WTC11 (cell line): Measurements from ENCODE around the gene NDUFS4. TPM values are rescaled to one million over a fixed set of nuclear protein-coding genes. Genes with fewer than 3 reads are reported as not detected.

Experiments used
- ATAC-seq: fragments of 200-7000 bp; cut with Tn5 transposase; 2 replicates; pipeline ENCODE4 v1.10.0; 2021; ENCODE audit warnings: mild to moderate bottlenecking, moderate library complexity
- CTCF ChIA-PET: fragments of 300-600 bp; sonication (Branson Sonifier 250); formaldehyde crosslinking; loops from one replicate; lab custom pipeline; 2021; ENCODE audit warnings: antibody characterized with exemption; lab: Charles Lee
- POLR2A ChIA-PET: fragments of 350-600 bp; sonication (Branson Sonifier 250); formaldehyde crosslinking; loops from one replicate; lab custom pipeline; 2021; ENCODE audit warnings: antibody characterized with exemption; lab: Charles Lee
- DNase-seq: peaks from one replicate; pipeline ENCODE4 v3.0.0; 2021; ENCODE audit warnings: low spot score
- H3K27ac Mint-ChIP-seq: 2 replicates; pipeline ENCODE4 v1.8.0; 2021; ENCODE audit warnings: mixed read lengths
- H3K27me3 Mint-ChIP-seq: 2 replicates; pipeline ENCODE4 v1.8.0; 2021; ENCODE audit warnings: low read depth, mild to moderate bottlenecking, moderate library complexity, mixed read lengths
- H3K36me3 Mint-ChIP-seq: 2 replicates; pipeline ENCODE4 v1.8.0; 2021; ENCODE audit warnings: mixed read lengths
- H3K4me1 Mint-ChIP-seq: 2 replicates; pipeline ENCODE4 v1.8.0; 2022; ENCODE audit warnings: mixed read lengths
- H3K4me3 Mint-ChIP-seq: 2 replicates; pipeline ENCODE4 v1.8.0; 2021; ENCODE audit warnings: mild to moderate bottlenecking, moderate library complexity, mixed read lengths
- H3K9me3 Mint-ChIP-seq: 2 replicates; pipeline ENCODE4 v1.8.0; 2021; ENCODE audit warnings: mixed read lengths
- ATF1 ChIP-seq: sonication (generic); formaldehyde crosslinking; IDR thresholded peaks from 2 replicates; pipeline ENCODE4 v1.8.1; 2023; ENCODE audit warnings: mild to moderate bottlenecking, moderate library complexity, missing genetic modification reagents
- ATF2 ChIP-seq: sonication (generic); formaldehyde crosslinking; IDR thresholded peaks from 2 replicates; pipeline ENCODE4 v1.8.1; 2022; ENCODE audit warnings: low read depth, missing genetic modification reagents, borderline replicate concordance
- ATF3 ChIP-seq: sonication (generic); formaldehyde crosslinking; conservative IDR thresholded peaks from 2 replicates; pipeline ENCODE4 v1.8.1; 2022; ENCODE audit warnings: mild to moderate bottlenecking, missing genetic modification reagents
- CBFB ChIP-seq: sonication (generic); formaldehyde crosslinking; IDR thresholded peaks from 2 replicates; pipeline ENCODE4 v1.8.1; 2022; ENCODE audit warnings: mild to moderate bottlenecking, low read depth, missing genetic modification reagents
- CREM ChIP-seq: sonication (generic); formaldehyde crosslinking; IDR thresholded peaks from 2 replicates; pipeline ENCODE4 v1.8.1; 2022; ENCODE audit warnings: mild to moderate bottlenecking, missing genetic modification reagents, moderate library complexity
- EMX1 ChIP-seq: fragments of 250-450 bp; sonication (Bioruptor Pico); IDR thresholded peaks from 2 replicates; pipeline ENCODE4 v1.8.0; 2021; ENCODE audit warnings: mild to moderate bottlenecking
- FOXP1 ChIP-seq: sonication (generic); formaldehyde crosslinking; IDR thresholded peaks from 2 replicates; pipeline ENCODE4 v1.8.0; 2022; ENCODE audit warnings: missing genetic modification reagents, mild to moderate bottlenecking, moderate library complexity, borderline replicate concordance
- GABPB1 ChIP-seq: sonication (generic); formaldehyde crosslinking; IDR thresholded peaks from 2 replicates; pipeline ENCODE4 v1.8.1; 2023; ENCODE audit warnings: mild to moderate bottlenecking, missing genetic modification reagents
- HMGA2 ChIP-seq: fragments of 250-450 bp; sonication (Bioruptor Pico); IDR thresholded peaks from 2 replicates; pipeline ENCODE4 v1.4.0; 2021; ENCODE audit warnings: mild to moderate bottlenecking, moderate library complexity
- MAX ChIP-seq: sonication (generic); formaldehyde crosslinking; IDR thresholded peaks from 2 replicates; pipeline ENCODE4 v1.8.0; 2022; ENCODE audit warnings: mild to moderate bottlenecking, missing genetic modification reagents
- MXD4 ChIP-seq: fragments of 250-450 bp; sonication (Bioruptor Pico); IDR thresholded peaks from 2 replicates; pipeline ENCODE4 v1.8.0; 2021; ENCODE audit warnings: mild to moderate bottlenecking, moderate library complexity, borderline replicate concordance
- RORB ChIP-seq: fragments of 250-450 bp; sonication (Bioruptor Pico); IDR thresholded peaks from 2 replicates; pipeline ENCODE4 v1.9.0; 2021; ENCODE audit warnings: mild to moderate bottlenecking
- STAT6 ChIP-seq: sonication (generic); formaldehyde crosslinking; conservative IDR thresholded peaks from 2 replicates; pipeline ENCODE4 v1.8.1; 2023; ENCODE audit warnings: mild to moderate bottlenecking, low read depth, missing genetic modification reagents, moderate library complexity
- TCF7 ChIP-seq: sonication (generic); formaldehyde crosslinking; IDR thresholded peaks from 2 replicates; pipeline ENCODE4 v1.8.0; 2022; ENCODE audit warnings: mild to moderate bottlenecking, low read depth, missing genetic modification reagents, moderate library complexity
- ZBTB21 ChIP-seq: sonication (generic); formaldehyde crosslinking; IDR thresholded peaks from 2 replicates; pipeline ENCODE4 v1.8.1; 2023; ENCODE audit warnings: mild to moderate bottlenecking, missing genetic modification reagents, borderline replicate concordance
- ZNF138 ChIP-seq: sonication (generic); formaldehyde crosslinking; conservative IDR thresholded peaks from 2 replicates; pipeline ENCODE4 v1.8.1; 2022; ENCODE audit warnings: mild to moderate bottlenecking, moderate library complexity, missing genetic modification reagents
- ZNF232 ChIP-seq: sonication (generic); formaldehyde crosslinking; IDR thresholded peaks from 2 replicates; pipeline ENCODE4 v1.8.0; 2022; ENCODE audit warnings: mild to moderate bottlenecking, missing genetic modification reagents
- ZNF281 ChIP-seq: sonication (generic); formaldehyde crosslinking; IDR thresholded peaks from 2 replicates; pipeline ENCODE4 v1.8.0; 2023; ENCODE audit warnings: mild to moderate bottlenecking, missing genetic modification reagents
- ZNF317 ChIP-seq: sonication (generic); formaldehyde crosslinking; IDR thresholded peaks from 2 replicates; pipeline ENCODE4 v1.8.1; 2023; ENCODE audit warnings: low read depth, mild to moderate bottlenecking, moderate library complexity, missing genetic modification reagents, borderline replicate concordance
- ZNF416 ChIP-seq: fragments of 250-450 bp; sonication (Bioruptor Pico); IDR thresholded peaks from 2 replicates; pipeline ENCODE4 v1.9.0; 2021; ENCODE audit warnings: mild to moderate bottlenecking, inconsistent platforms
- total RNA-seq: library from RNA; stranded (reverse); gene quantifications from 3 replicates; pipeline ENCODE4 v1.2.3, GENCODE V29; 2021
- TF ChIP-seq, protein P1 (sequence below): sonication (generic); formaldehyde crosslinking; IDR thresholded peaks from 2 replicates; pipeline ENCODE4 v1.8.1; 2023; ENCODE audit warnings: mild to moderate bottlenecking, moderate library complexity, missing genetic modification reagents

The NDUFS4 gene
- total RNA-seq, 1 experiment from 2014 or later = 68.5 TPM

GRCh38 chr5:53580547-53580946, 20.1 kb downstream of the NDUFS4 start:
- Mint-ChIP-seq H3K9me3 (no peaks in the 10 kb centered on the region), H3K4me1 (0 out of 2 replicates have a peak, but pooled peaks cover 6% of the 10 kb centered on the region)
- TF ChIP-seq ATF1 = no peak
- TF ChIP-seq MAX = no peak
- TF ChIP-seq ZBTB21 (CRISPR knock-in tag) = no peak
- no peak for TF ChIP-seq TCF7 (CRISPR knock-in tag)
- no peak for TF ChIP-seq ZNF416 (CRISPR knock-in tag)
- TF ChIP-seq GABPB1 (CRISPR knock-in tag) = no peak
- TF ChIP-seq, all 79 proteins: peak for 0
- Mint-ChIP-seq H3K27ac (no peak overlapping the region), H3K36me3 (no peaks in the 10 kb centered on the region), H3K27me3 (no peaks in the 10 kb centered on the region), H3K4me3 (no peak overlapping the region)
- ChIA-PET POLR2A (no interaction called here), CTCF (no interaction called here)
- no peak for DNase-seq
- ATAC-seq = no peak

GRCh38 chr5:53582225-53582624, 21.8 kb downstream of the NDUFS4 start:
- POLR2A ChIA-PET = no interaction called here
- CTCF ChIA-PET = no interaction called here
- H3K27ac Mint-ChIP-seq = no peak overlapping the region

DNA sequence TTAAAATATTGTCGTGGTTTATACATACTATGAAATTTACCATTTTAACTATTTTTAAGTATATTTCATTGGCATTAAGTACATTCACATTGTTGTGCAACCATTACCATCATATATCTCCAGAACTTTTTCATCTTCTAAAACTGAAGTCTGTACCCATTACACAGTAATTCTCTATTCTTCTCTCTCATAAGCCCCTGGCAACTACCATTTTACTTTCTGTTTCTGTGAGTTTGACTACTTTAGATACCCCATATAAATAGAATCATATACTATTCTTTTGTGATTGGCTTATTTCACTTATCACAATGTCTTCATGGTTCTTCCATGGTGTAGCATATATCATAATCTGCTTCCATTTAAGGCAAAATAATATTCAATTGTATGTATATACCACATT, 30.3 kb downstream of the NDUFS4 start:
- POLR2A ChIA-PET = no interaction called here
- H3K9me3 Mint-ChIP-seq = peaks cover 10% of the 10 kb centered on the region
- ATAC-seq = no peak
- no peak for DNase-seq
- no peaks in the 10 kb centered on the region for H3K36me3 Mint-ChIP-seq
- CTCF ChIA-PET = no interaction called here
- H3K27me3 Mint-ChIP-seq = no peaks in the 10 kb centered on the region
- H3K27ac Mint-ChIP-seq = no peak overlapping the region
- no peaks in the 10 kb centered on the region for H3K4me1 Mint-ChIP-seq
- no peak overlapping the region for H3K4me3 Mint-ChIP-seq
- TF ChIP-seq ZNF281 (CRISPR knock-in tag) = no peak
- TF ChIP-seq CREM = no peak
- TF ChIP-seq CBFB (CRISPR knock-in tag) = no peak
- TF ChIP-seq ZNF138 (CRISPR knock-in tag) = no peak
- TF ChIP-seq, protein P1, sequence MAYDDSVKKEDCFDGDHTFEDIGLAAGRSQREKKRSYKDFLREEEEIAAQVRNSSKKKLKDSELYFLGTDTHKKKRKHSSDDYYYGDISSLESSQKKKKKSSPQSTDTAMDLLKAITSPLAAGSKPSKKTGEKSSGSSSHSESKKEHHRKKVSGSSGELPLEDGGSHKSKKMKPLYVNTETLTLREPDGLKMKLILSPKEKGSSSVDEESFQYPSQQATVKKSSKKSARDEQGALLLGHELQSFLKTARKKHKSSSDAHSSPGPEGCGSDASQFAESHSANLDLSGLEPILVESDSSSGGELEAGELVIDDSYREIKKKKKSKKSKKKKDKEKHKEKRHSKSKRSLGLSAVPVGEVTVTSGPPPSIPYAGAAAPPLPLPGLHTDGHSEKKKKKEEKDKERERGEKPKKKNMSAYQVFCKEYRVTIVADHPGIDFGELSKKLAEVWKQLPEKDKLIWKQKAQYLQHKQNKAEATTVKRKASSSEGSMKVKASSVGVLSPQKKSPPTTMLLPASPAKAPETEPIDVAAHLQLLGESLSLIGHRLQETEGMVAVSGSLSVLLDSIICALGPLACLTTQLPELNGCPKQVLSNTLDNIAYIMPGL (CRISPR knock-in tag) = no peak
- no peak for TF ChIP-seq RORB
- TF ChIP-seq ATF3 (CRISPR knock-in tag) = no peak
- no peak for TF ChIP-seq EMX1 (CRISPR knock-in tag)

More at GRCh38 chr5:53582225-53582624, 21.8 kb downstream of the NDUFS4 start:
- ATAC-seq (no peak), DNase-seq (no peak)
- no peak for TF ChIP-seq TCF7 (CRISPR knock-in tag)
- no peak for TF ChIP-seq ZNF317 (CRISPR knock-in tag)
- no peak for TF ChIP-seq MXD4 (CRISPR knock-in tag)
- no peak for TF ChIP-seq ZNF232 (CRISPR knock-in tag)
- TF ChIP-seq ATF2 (CRISPR knock-in tag) = no peak
- TF ChIP-seq STAT6 (CRISPR knock-in tag) = no peak
- TF ChIP-seq FOXP1 = no peak
- peak; percentile 82 for TF ChIP-seq HMGA2 (CRISPR knock-in tag)
- no peak overlapping the region for H3K4me3 Mint-ChIP-seq
- no peaks in the 10 kb centered on the region for H3K27me3 Mint-ChIP-seq
- no peaks in the 10 kb centered on the region for H3K9me3 Mint-ChIP-seq
- H3K4me1 Mint-ChIP-seq = no peaks in the 10 kb centered on the region
- H3K36me3 Mint-ChIP-seq = no peaks in the 10 kb centered on the region
